Pancreas (tissue), 10 donors: ENCODE measurements around the gene CIRBP. TPM values are rescaled to one million over a fixed set of nuclear protein-coding genes. Genes with fewer than 3 reads are reported as not detected.

Source experiments
- ATAC-seq, 4 donors: fragments of 200-7000 bp; cut with Tn5 transposase; one replicate each; pipeline versions ENCODE4 v1.8.0 to v1.9.1; 2020; ENCODE audit warnings: mild to moderate bottlenecking in 4 of 4, moderate library complexity in 4 of 4
- DNase-seq, 6 donors: peaks; one replicate each; pipeline ENCODE4 v3.0.0-alpha.2; 2020
- FAIRE-seq: peaks from 2 replicates; lab custom pipeline; 2012; peaks lifted over from hg19 to GRCh38; lab: Jason Lieb, UNC
- H3K27ac ChIP-seq, 4 donors: fragments of 200-600 bp; sonication (generic); 1 replicate in 3 of 4; 2 replicates in 1 of 4; pipeline versions ENCODE4 v1.5.0 to v1.8.0; 2020
- H3K27me3 ChIP-seq, 4 donors: fragments of 200-600 bp; one replicate each; pipeline ENCODE4 v1.8.0; 2021
- H3K36me3 ChIP-seq, 3 donors: fragments of 200-600 bp; sonication (generic) in 1 of 3; one replicate each; pipeline versions ENCODE4 v1.5.0 to v1.8.0; 2020 to 2021
- H3K4me1 ChIP-seq, 3 donors: fragments of 200-600 bp; one replicate each; pipeline ENCODE4 v1.8.0; 2021
- H3K4me3 ChIP-seq, 4 donors: fragments of 200-600 bp; sonication (generic) in 2 of 4; one replicate each; pipeline versions ENCODE4 v1.5.0 to v1.8.0; 2020 to 2021
- H3K9me3 ChIP-seq, 4 donors: fragments of 200-600 bp; one replicate each; pipeline ENCODE4 v1.8.0; 2021
- CTCF ChIP-seq, 4 donors: fragments of 200-600 bp; sonication (generic) in 3 of 4; IDR thresholded peaks; one replicate each; pipeline versions ENCODE4 v1.5.0 to v1.8.0; 2021; ENCODE audit warnings: antibody characterized with exemption in 4 of 4
- WGBS, 2 donors: extraction: QIAGEN DNeasy Blood & Tissue Kit; methylation state at CpG; one replicate each; pipeline ENCODE4 v1.1.7; 2013; 5-methylcytosine and 5-hydroxymethylcytosine counted together
- intact Hi-C, 3 donors: fragments of 100-400 bp; cut with DNase I; formaldehyde crosslinking; loops; one replicate each; pipeline versions ENCODE4 v1.11.1 to v1.14.2; 2022
- polyA plus RNA-seq, 2 donors: library from polyadenylated mRNA; stranded (reverse); fragments of 200-250 nt; gene quantifications; one replicate each; pipeline ENCODE4 v1.2.3, GENCODE V29; 2013
- total RNA-seq, 6 donors: library from RNA; stranded (reverse); fragmentation: NEBNext Ultra II Directional in 4 of 6; extraction: Animal tissue kit (Norgen Biotek cat#: 25700) in 4 of 6; gene quantifications; one replicate each; pipeline versions ENCODE4 v1.2.1 to v1.2.4, GENCODE V29; 2021 to 2023
- donor health status: healthy with polysubstance abuse.
- donor health status: DM: no; HTN: no; CAD: no; lungs with moderate emphysema.
- donor health status: DM: no; HTN: no; CAD: no.
- donor health status: control.
- donor health status: control.
- donor health status: Bipolar disorder and iron deficiency.
- donor health status: DM: yes; HTN: yes; CAD: no.
- donor health status: DM: no; HTN: no; CAD: no.
- donor health status: DM: no; HTN: no; CAD: no.
- donor health status: DM: yes; HTN: yes; CAD: no.

CIRBP gene
- total and polyA plus RNA-seq, 8 donors, result 232 to 1,009 (median 539) TPM

DNA sequence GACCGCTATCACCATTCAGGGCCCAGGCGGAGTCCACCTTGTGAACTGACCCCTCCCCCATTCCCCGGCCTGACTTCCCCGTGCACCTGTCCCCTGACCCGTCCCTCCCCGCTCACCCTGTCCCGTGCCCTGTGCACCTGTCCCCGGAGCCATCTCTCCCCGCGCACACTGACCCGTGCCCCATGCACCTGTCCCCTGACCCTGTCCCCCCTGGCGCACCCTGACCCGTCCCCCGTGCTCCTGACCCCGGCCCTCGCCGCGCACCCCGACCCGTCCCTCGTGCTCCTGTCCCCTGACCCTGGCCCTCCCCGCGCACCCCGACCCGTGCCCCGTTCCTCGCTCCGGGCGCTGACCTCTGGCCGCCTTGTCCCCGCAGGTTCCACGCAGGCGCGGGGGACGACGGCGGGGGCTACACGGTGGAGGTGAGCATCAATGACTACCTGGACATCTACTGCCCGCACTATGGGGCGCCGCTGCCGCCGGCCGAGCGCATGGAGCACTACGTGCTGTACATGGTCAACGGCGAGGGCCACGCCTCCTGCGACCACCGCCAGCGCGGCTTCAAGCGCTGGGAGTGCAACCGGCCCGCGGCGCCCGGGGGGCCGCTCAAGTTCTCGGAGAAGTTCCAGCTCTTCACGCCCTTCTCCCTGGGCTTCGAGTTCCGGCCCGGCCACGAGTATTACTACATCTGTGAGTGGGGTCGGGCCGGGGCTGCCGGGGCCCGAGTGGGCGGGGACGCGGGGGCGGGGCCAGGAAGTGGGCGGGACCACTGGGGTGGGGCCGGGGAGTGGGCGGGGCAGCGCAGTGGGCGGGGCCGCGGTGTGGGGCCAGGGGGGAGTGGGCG lies 26.3 kb downstream of the CIRBP start:
- no peak for FAIRE-seq
- WGBS, 2 donors, result 5 to 7% methylated on average over 68 to 82 of the region's 82 CpGs

DNA sequence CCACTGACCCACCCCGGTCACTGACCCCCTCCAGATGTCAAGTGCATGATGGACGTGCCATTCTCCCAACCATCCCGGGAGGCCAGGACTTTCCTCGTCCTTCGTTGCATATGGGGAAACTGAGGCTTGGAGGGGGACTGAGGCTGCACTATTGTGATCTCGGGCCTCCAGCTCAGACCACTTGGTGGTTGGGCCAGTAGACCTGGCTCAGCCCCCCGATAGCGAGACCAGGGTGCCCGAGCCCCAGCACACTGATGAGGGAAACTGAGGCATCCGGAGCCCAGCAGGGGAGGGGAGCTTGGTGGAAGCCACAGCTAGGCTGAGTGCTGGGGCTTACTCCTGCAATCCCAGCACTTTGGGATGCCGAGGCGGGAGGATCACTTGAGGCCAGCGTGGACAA lies 26.9 kb downstream of the CIRBP start:
- 65 to 73% methylated on average over 13 of the region's 13 CpGs for WGBS, 2 donors

More for the DNA sequence above, 26.3 kb downstream of the CIRBP start:
- intact Hi-C loops, result no loop called here
- Histone ChIP-seq H3K9me3 (no peaks in the 10 kb centered on the region), H3K27ac (no peak overlapping the region), H3K27me3 (peaks cover 0 to 11% (median 5%) of the 10 kb centered on the region in 4 donors), H3K4me3 (peak overlapping the region in 1 of 4 donors; percentile 25), H3K4me1 (no peaks in the 10 kb centered on the region), H3K36me3 (no peaks in the 10 kb centered on the region)
- ATAC-seq, result peak in 3 of 4 donors; percentile 11 to 51 (median 23)
- DNase-seq, result peak in 2 of 6 donors; percentile 46 to 81
- TF ChIP-seq CTCF (IDR thresholded peaks at IDR 0.05), result no peak

GRCh38 chr19:1296575-1297271 lies 27.6 kb downstream of the CIRBP start:
- Histone ChIP-seq H3K36me3 (no peaks in the 10 kb centered on the region), H3K9me3 (no peaks in the 10 kb centered on the region), H3K4me1 (no peaks in the 10 kb centered on the region), H3K4me3 (no peak overlapping the region), H3K27ac (no peak overlapping the region), H3K27me3 (peaks cover 0 to 11% (median 5%) of the 10 kb centered on the region in 4 donors)
- no peak for TF ChIP-seq CTCF (IDR thresholded peaks at IDR 0.05)
- DNase-seq, result peak in 2 of 6 donors; percentile 38 to 65
- 66 to 79% methylated on average over 24 of the region's 24 CpGs for WGBS, 2 donors
- no peak for ATAC-seq
- intact Hi-C loops, result no loop called here
- FAIRE-seq, result no peak

More for the DNA sequence above, 26.9 kb downstream of the CIRBP start:
- Histone ChIP-seq H3K27ac (no peak overlapping the region), H3K9me3 (no peaks in the 10 kb centered on the region), H3K27me3 (peaks cover 0 to 11% (median 5%) of the 10 kb centered on the region in 4 donors), H3K36me3 (no peaks in the 10 kb centered on the region), H3K4me3 (no peak overlapping the region), H3K4me1 (no peaks in the 10 kb centered on the region)
- DNase-seq (peak in 1 of 6 donors; percentile 45), FAIRE-seq (no peak), ATAC-seq (no peak)
- TF ChIP-seq CTCF (IDR thresholded peaks at IDR 0.05), result no peak
- intact Hi-C loops, result no loop called here

- intact Hi-C loops, result no loop called here
- H3K4me1 ChIP-seq, result no peaks in the 10 kb centered on the region
- 69 to 85% methylated on average over 8 of the region's 8 CpGs for WGBS, 2 donors
- H3K9me3 ChIP-seq, result no peaks in the 10 kb centered on the region
- no peaks in the 10 kb centered on the region for H3K36me3 ChIP-seq
- H3K4me3 ChIP-seq, result no peak overlapping the region
- no peak for FAIRE-seq
- H3K27ac ChIP-seq, result no peak overlapping the region
- ATAC-seq, result no peak
- peaks cover 0 to 8% (median 3%) of the 10 kb centered on the region in 4 donors for H3K27me3 ChIP-seq
- DNase-seq, result peak in 1 of 6 donors; percentile 45
- no peak for TF ChIP-seq CTCF (IDR thresholded peaks at IDR 0.05)
Observed at GRCh38 chr19:1298235-1298634, 29.1 kb downstream of the CIRBP start.
